IPS DF 6.9 (cell line): ENCODE results near the gene MYBPC2.

ENCODE experiments used
- DNase-seq: peaks from one replicate; pipeline ENCODE4 v3.0.0-alpha.2; 2013; ENCODE audit warnings: low read depth, low spot score
- H3K27ac ChIP-seq: one replicate; pipeline ENCODE4 v1.5.1; 2013; ENCODE audit warnings: low read length, control low read depth
- H3K27me3 ChIP-seq: 2 replicates; pipeline ENCODE4 v1.6.1; 2013; ENCODE audit warnings: mild to moderate bottlenecking, low read length; ENCODE audit not compliant: control insufficient read depth, insufficient read depth
- H3K36me3 ChIP-seq: 2 replicates; pipeline ENCODE4 v1.6.1; 2013; ENCODE audit warnings: low read length; ENCODE audit not compliant: control insufficient read depth, insufficient read depth
- H3K4me1 ChIP-seq: 2 replicates; pipeline ENCODE4 v1.6.1; 2013; ENCODE audit warnings: low read length; ENCODE audit not compliant: control insufficient read depth, insufficient read depth
- H3K4me3 ChIP-seq: 2 replicates; pipeline ENCODE4 v1.5.1; 2013; ENCODE audit warnings: mild to moderate bottlenecking, low read length
- H3K9me3 ChIP-seq: 2 replicates; pipeline ENCODE4 v1.6.1; 2013; ENCODE audit warnings: low read length, inconsistent platforms; ENCODE audit not compliant: control insufficient read depth, insufficient read depth
- WGBS: extraction: QIAGEN DNeasy Blood & Tissue Kit; methylation state at CpG from one replicate; pipeline ENCODE4 v1.1.7; 2013; ENCODE audit warnings: mixed read lengths, missing lambda C conversion rate; ENCODE audit not compliant: insufficient read length, insufficient coverage; 5-methylcytosine and 5-hydroxymethylcytosine counted together

MYBPC2 gene

DNA sequence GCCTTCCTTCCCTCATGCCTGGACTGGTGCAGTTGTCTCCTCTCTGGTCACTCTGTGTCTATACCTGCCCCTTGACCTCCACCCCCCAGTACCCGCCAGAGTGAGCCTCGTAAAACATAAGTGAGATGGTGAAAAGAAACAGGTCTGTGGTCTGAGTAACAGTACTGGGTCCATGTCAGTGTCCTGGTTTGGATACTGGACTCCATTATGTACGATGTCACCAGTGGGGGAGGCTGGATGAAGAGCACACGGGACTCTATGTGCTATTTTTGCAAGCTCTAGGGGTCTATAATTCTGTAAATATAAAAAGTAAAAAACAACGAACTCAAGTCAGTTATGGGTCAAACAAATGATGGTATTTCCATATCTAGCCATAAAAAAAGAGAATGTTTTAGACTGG, 14.4 kb downstream of the MYBPC2 start:
- H3K27ac ChIP-seq, result no peak overlapping the region
- H3K9me3 ChIP-seq, result no peaks in the 10 kb centered on the region
- H3K36me3 ChIP-seq, result no peaks in the 10 kb centered on the region
- DNase-seq, result no peak
- WGBS, result no CpG with 5 or more reads among the region's 5 CpGs
- no peak overlapping the region for H3K4me3 ChIP-seq
- H3K4me1 ChIP-seq, result peaks cover 1% of the 10 kb centered on the region; the same call in 1 of the 2 replicates
- no peaks in the 10 kb centered on the region for H3K27me3 ChIP-seq

GRCh38 chr19:50447750-50448149, 15.1 kb downstream of the MYBPC2 start:
- no CpG with 5 or more reads among the region's 10 CpGs for WGBS
- Histone ChIP-seq H3K9me3 (no peaks in the 10 kb centered on the region), H3K27ac (no peak overlapping the region), H3K4me1 (peaks cover 1% of the 10 kb centered on the region; the same call in 1 of the 2 replicates), H3K36me3 (no peaks in the 10 kb centered on the region), H3K4me3 (no peak overlapping the region), H3K27me3 (no peaks in the 10 kb centered on the region)
- no peak for DNase-seq

- DNase-seq, result no peak
- Histone ChIP-seq H3K27ac (no peak overlapping the region), H3K9me3 (no peaks in the 10 kb centered on the region), H3K4me3 (no peak overlapping the region), H3K4me1 (peaks cover 1% of the 10 kb centered on the region; the same call in 1 of the 2 replicates), H3K27me3 (no peaks in the 10 kb centered on the region), H3K36me3 (no peaks in the 10 kb centered on the region)
- no CpG with 5 or more reads among the region's 14 CpGs for WGBS
These were observed 16.7 kb downstream of the MYBPC2 start for GRCh38 chr19:50449236-50449899.

- WGBS, result no CpG with 5 or more reads among the region's 30 CpGs
- Histone ChIP-seq H3K27me3 (no peaks in the 10 kb centered on the region), H3K36me3 (no peaks in the 10 kb centered on the region; the same call in 1 of the 2 replicates)
These were observed 17.9 kb downstream of the MYBPC2 start for GRCh38 chr19:50450369-50451222.

GRCh38 chr19:50451223-50451534, 18.5 kb downstream of the MYBPC2 start:
- H3K9me3 ChIP-seq, result peaks cover 2% of the 10 kb centered on the region; the same call in 1 of the 2 replicates
- H3K4me3 ChIP-seq, result no peak overlapping the region
- no peaks in the 10 kb centered on the region; the same call in 1 of the 2 replicates for H3K36me3 ChIP-seq
- no peaks in the 10 kb centered on the region for H3K27me3 ChIP-seq
- H3K27ac ChIP-seq, result no peak overlapping the region
- no peaks in the 10 kb centered on the region; the same call in 1 of the 2 replicates for H3K4me1 ChIP-seq
- no CpG with 5 or more reads among the region's 13 CpGs for WGBS
- DNase-seq, result no peak

More at GRCh38 chr19:50450369-50451222, 17.9 kb downstream of the MYBPC2 start:
- H3K4me1 ChIP-seq, result peaks cover 1% of the 10 kb centered on the region; the same call in 1 of the 2 replicates
- no peak overlapping the region for H3K27ac ChIP-seq
- DNase-seq, result no peak
- no peak overlapping the region for H3K4me3 ChIP-seq
- H3K9me3 ChIP-seq, result peaks cover 2% of the 10 kb centered on the region; the same call in 1 of the 2 replicates

DNA sequence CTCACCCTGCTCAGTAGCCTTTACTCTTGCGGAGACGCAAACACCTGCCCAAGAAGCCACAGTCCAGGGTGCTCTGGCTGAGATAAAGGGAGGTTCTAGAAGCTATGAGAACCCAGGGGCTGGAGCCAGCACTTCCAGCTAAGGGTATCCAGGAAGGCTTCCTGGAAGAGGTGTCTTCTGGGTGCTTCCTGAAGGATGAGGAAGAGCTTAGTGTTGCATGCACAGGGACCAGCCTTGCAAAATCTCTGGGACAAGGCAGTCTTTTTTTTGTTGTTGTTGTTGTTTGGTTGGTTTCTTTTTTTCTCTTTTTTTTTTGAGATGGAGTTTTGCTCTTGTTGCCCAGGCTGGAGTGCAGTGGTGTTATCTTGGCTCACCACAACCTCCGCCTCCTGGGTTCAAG, 20.6 kb downstream of the MYBPC2 start:
- H3K27me3 ChIP-seq, result no peaks in the 10 kb centered on the region
- H3K9me3 ChIP-seq, result peaks cover 2% of the 10 kb centered on the region; the same call in 1 of the 2 replicates
- no CpG with 5 or more reads among the region's 3 CpGs for WGBS
- no peak overlapping the region for H3K4me3 ChIP-seq
- no peaks in the 10 kb centered on the region; the same call in 1 of the 2 replicates for H3K36me3 ChIP-seq
- no peaks in the 10 kb centered on the region; the same call in 1 of the 2 replicates for H3K4me1 ChIP-seq
- no peak for DNase-seq
- H3K27ac ChIP-seq, result no peak overlapping the region

GRCh38 chr19:50455992-50456391, 23.3 kb downstream of the MYBPC2 start:
- 100% methylated on average over 1 of the region's 2 CpGs for WGBS
- no peak overlapping the region for H3K27ac ChIP-seq
- no peak overlapping the region for H3K4me3 ChIP-seq
- H3K9me3 ChIP-seq, result peaks cover 2% of the 10 kb centered on the region; the same call in 1 of the 2 replicates
- DNase-seq, result no peak
- no peaks in the 10 kb centered on the region; the same call in 1 of the 2 replicates for H3K4me1 ChIP-seq
- no peaks in the 10 kb centered on the region; the same call in 1 of the 2 replicates for H3K36me3 ChIP-seq
- no peaks in the 10 kb centered on the region for H3K27me3 ChIP-seq

DNA sequence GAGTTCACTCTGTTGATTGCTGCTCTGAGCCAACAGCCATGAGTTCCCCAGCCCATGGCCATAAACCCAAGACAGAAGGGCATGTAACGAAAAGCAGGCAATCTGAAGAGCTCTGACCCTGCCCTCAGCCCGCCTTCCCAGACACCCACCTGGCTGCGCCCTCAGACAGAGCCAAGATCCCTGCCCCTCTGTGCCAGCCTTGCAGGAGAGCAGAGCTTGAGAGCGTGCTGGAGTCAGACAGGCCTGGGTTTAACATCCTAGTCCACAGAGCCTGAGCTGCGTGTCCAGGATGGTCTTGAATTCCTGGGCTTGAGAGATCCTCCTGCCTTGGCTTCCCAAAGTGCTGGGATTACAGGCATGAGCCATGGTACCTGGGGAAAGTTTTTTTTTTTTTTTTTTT, 24.6 kb downstream of the MYBPC2 start:
- no peak for DNase-seq

GRCh38 chr19:50458396-50459066, 25.8 kb downstream of the MYBPC2 start:
- H3K9me3 ChIP-seq, result peaks cover 2% of the 10 kb centered on the region; the same call in 1 of the 2 replicates
- no CpG with 5 or more reads among the region's 50 CpGs for WGBS

More for the DNA sequence above, 24.6 kb downstream of the MYBPC2 start:
- no CpG with 5 or more reads among the region's 5 CpGs for WGBS
- H3K9me3 ChIP-seq, result peaks cover 2% of the 10 kb centered on the region; the same call in 1 of the 2 replicates
- H3K36me3 ChIP-seq, result no peaks in the 10 kb centered on the region; the same call in 1 of the 2 replicates
- H3K27me3 ChIP-seq, result no peaks in the 10 kb centered on the region
- no peaks in the 10 kb centered on the region; the same call in 1 of the 2 replicates for H3K4me1 ChIP-seq
- H3K27ac ChIP-seq, result no peak overlapping the region
- H3K4me3 ChIP-seq, result no peak overlapping the region

GRCh38 chr19:50459067-50459456, 26.4 kb downstream of the MYBPC2 start:
- Histone ChIP-seq H3K4me1 (no peaks in the 10 kb centered on the region; the same call in 1 of the 2 replicates), H3K27ac (no peak overlapping the region), H3K4me3 (no peak overlapping the region), H3K9me3 (peaks cover 2% of the 10 kb centered on the region; the same call in 1 of the 2 replicates), H3K36me3 (no peaks in the 10 kb centered on the region; the same call in 1 of the 2 replicates), H3K27me3 (no peaks in the 10 kb centered on the region)
- 100% methylated on average over 1 of the region's 32 CpGs for WGBS
- no peak for DNase-seq

More at GRCh38 chr19:50458396-50459066, 25.8 kb downstream of the MYBPC2 start:
- no peak for DNase-seq
- no peaks in the 10 kb centered on the region; the same call in 1 of the 2 replicates for H3K36me3 ChIP-seq
- H3K27me3 ChIP-seq, result no peaks in the 10 kb centered on the region
- H3K27ac ChIP-seq, result no peak overlapping the region
- H3K4me1 ChIP-seq, result no peaks in the 10 kb centered on the region; the same call in 1 of the 2 replicates
- H3K4me3 ChIP-seq, result no peak overlapping the region
